Stimulated activated CD4-positive, alpha-beta T cell treated with anti-CD3 and anti-CD28 coated beads, Interleukin-15, amount 100 ng/mL, for 24 hours (primary cell): ENCODE results near the gene GINS3.

ENCODE experiments used
- DNase-seq: peaks from one replicate; pipeline ENCODE4 v3.0.0-alpha.2; 2020

Gene GINS3

DNA sequence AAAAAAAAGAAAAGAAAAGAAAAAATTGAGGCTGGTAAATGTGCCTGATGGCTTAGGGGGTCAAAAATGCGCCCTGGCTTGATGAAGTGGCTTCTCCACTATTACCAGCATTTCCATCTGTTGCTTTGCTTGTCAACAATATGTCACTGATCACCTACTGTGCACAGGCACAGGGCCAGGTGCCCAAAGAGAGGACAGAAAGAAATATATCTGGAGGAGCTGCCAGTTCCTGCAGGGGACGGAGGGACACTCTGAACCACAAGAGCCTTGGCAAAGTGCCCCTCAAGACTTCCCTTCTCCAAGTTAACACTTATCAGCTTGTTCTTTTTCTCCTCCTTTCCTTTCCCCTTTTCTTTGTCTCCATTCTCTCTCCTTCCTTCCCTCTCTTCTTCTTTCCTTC is 34.7 kb downstream of the GINS3 start:
- DNase-seq = no peak

DNA sequence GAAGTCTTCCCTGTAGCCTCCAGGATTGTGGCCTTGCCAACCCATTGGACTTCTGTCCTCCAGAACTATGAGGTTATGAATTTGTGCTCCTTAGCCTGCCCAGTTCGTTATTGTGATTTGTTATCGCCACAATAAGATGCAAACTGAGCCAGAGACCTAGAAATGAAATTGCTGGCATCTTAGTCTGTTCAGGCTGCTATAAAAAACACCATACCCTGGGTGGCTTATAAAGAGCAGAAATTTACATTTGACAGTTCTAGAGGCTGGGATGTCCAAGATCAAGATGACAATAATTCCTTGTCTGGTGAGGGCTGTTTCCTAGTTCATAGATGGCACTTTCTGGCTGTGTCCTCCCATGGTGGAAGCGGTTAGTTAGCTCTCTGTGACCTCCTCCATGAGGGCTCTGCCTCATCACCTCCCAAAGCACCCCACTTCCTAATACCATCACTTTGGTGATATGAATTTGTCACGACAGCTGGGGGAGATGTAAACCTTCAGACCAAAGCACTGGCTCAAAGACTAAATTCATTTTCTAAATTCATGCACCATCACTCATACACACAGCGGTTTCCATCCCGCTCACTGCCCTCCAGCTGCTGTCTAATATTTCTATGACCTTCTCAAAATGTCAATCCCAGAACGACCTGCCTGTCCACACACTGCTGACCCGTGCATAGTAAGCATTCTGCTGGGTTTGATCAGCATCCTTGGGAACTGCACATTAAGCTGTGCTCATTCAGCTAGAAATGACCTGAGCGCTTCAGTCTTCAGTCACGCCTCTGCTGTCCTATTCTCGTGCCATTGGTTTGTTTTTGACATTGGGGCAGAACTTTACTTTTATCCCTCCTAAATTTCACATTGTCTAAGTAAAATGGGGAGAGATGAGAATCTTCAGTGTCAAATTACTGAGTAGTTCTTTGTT is 36.6 kb downstream of the GINS3 start:
- no peak for DNase-seq

GRCh38 chr16:58430718-58431117 is 38.4 kb downstream of the GINS3 start:
- DNase-seq = no peak

GRCh38 chr16:58433569-58433951 is 41.3 kb downstream of the GINS3 start:
- no peak for DNase-seq

- DNase-seq = no peak
Measured at GRCh38 chr16:58435779-58436178, 43.5 kb downstream of the GINS3 start.

DNA sequence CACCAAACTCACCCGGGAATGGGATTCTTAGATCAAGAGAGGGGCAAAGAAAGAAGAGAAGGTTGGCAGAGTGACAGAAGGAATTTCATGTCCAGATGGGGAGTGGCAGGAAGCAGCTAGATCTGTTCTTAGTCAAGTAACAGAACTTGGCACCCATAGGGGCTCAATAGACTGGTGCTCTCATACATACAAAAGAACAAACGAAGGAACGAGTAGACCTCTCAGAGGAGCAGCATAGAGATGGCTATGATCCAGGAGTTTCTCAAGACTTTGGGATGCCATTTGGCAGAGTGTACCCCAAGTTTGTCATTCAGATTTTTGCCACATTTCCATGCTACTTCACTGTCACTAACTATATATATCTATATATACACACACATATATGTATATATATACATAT is 47.9 kb downstream of the GINS3 start:
- DNase-seq = no peak

- no peak for DNase-seq
Measured at GRCh38 chr16:58442547-58442946, 50.3 kb downstream of the GINS3 start.

DNA sequence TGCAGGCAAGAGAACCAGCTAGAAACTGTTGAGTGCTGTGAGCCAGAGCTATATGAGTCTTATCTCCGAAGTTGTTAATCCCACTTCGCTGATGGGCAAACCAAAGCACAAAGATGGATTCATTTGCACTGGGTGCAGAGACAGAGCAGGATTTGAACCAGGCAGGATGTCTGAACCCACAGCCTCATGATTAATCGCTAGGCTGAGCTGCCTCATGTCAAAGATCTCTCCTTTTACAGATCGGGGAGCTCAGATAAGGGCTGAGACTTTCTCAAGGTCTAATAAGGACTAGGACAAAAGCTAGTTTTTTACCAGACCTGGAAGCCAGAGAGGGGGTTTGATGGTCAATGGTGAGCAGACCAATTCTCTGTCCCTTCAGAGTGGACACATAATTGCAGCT is 51.5 kb downstream of the GINS3 start:
- no peak for DNase-seq

DNA sequence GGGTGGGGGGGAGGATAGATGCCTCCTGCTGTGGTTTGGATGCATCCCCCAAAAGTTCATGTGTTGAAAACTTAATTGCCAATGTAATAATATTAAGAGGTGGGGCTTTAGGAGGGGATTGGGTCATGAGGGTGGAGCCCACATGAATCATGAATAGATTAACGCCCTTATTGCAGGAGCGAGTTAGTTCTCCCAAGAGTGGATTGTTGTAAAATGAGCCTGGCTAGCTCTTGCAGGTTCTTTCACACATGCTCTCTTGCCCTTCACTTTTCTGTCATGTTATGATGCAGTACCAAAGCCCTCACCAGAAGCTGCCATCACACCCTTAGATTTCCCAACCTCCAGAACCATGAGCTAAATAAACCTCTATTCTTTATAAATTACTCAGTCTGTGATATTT is 52.0 kb downstream of the GINS3 start:
- DNase-seq = no peak

- DNase-seq = no peak
Measured at GRCh38 chr16:58448890-58449289, 56.6 kb downstream of the GINS3 start.

- no peak for DNase-seq
Measured at GRCh38 chr16:58449306-58449705, 57.0 kb downstream of the GINS3 start.

DNA sequence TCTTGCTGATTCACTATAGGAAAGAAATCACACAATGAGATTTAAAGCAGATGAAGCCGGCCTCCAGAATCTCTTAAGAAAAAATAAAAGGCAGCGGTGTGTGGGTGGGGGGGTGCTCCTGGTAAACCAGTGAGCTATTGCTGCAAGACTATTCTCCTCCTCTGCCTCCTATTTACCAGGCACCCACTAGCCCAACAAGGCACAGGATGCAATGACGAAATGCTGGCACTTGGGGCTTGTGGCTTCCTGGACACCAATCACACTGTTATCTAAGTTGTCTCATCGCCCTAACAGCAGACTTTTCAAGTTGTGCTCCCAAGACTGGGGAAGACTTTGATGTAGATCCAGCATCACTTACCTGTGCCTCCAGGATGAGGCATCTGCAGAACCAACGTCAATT is 57.5 kb downstream of the GINS3 start:
- no peak for DNase-seq

- DNase-seq = no peak
Measured at GRCh38 chr16:58450590-58450989, 58.3 kb downstream of the GINS3 start.

DNA sequence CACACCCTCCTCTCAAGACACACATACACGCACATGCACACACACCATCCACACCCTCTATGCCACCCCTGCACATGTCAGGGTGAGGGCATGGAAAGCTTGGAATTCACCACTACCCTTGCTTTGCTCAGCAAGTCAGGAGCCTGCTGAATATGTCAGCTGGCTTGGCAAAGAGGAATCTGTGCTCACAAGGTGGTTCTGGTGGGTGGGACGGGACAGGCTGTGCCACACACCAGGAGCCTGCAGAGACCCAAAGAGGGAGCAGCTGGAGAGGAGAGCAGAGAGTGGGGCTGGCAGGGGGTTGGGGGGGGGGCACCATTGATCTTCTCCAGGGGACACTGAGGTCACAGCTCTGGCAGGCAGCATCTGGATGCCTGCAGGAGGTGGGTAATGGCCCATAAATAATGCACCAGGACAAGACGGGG is 59.0 kb downstream of the GINS3 start:
- no peak for DNase-seq

DNA sequence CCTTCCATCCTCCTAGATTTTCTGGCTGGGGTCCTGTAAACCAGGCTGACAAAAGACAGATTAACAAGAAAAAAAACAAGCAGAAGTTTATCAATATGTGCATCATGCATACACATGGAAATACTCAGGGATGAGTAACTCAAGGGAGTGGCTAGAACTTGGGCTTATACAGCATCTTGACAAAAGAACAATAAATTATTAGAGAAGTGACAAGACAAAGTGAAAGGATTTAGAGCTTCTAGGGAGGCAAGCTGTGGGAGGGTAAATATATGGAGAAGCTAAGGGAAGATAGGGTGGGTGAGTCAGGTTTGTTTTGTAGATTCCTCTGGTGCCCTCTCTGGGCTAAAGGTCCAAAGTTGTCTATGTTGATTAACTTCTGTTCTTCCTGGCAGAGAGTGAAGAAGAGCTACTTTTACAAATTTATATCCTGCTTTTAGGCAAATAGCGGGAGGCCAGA is 59.7 kb downstream of the GINS3 start:
- DNase-seq = no peak

DNA sequence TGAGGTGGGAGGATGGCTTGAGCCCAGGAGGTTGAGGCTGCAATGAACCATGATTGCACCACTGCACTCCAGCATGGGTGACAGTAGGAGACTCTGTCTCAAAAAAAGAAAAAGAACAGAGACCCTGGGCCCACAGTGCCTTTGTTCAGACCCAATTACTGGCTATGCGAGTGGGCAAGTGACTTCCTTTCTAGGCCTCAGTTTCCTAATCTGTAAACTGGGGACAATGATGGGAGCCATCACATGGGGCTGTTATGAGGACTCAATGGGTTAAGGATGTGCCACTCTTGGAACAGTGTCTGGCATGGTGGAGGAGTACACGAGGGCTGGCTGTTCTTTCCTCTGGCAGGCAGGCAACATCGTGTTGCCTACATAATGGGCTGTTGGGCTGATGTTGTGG is 60.4 kb downstream of the GINS3 start:
- no peak for DNase-seq

GRCh38 chr16:58454178-58454577 is 61.9 kb downstream of the GINS3 start:
- no peak for DNase-seq

- no peak for DNase-seq
Measured at GRCh38 chr16:58454856-58455255, 62.6 kb downstream of the GINS3 start.
